HG03103 (cell line): ENCODE data around the gene PAQR4.

ENCODE experiments used
- ATAC-seq: cut with Tn5 transposase; IDR thresholded peaks from one replicate; pipeline ENCODE4 v1.9.1; 2021; ENCODE audit warnings: low read depth; ENCODE audit not compliant: unreplicated experiment

The PAQR4 gene

DNA sequence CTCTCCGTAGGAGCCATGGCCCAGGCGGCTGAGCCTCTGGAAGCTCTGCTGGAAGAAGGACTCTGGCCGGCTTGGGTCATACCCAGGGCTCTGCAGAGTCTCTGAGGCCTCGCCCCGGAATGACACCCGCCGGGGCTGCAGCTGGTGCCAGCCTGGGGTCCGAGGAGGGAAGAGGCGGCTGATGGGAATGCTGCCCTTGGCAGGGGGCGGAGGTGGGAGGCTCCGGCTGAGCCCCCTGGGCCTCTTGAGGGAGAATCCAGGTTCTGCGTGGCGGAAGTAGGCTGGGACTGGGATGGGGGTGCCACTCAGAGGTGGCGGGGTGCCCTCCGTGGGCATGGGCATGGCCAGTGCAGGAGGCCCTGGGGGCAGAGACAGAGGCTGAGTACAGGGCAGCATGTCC lies 7.5 kb downstream of the PAQR4 start:
- ATAC-seq: no peak

DNA sequence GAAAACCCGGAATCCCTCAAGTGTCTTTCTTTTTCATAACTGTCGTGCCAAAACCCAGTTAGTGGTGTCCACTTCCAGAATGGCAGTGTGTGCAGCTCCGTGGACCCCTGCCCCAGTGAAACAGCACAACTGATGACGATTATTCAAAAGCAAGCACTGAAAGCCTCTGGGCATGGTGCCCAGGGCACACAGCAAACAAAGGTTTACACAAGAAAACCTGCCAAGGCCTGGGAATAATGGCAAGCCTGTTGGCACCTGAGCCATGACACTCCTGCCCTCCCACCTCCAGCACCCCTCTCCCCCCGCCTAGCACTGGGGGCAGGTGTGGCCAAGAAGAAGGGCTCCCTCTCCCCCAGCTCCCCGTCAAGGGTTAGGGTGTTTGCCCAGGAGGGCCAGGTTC lies 8.3 kb downstream of the PAQR4 start:
- ATAC-seq: no peak

DNA sequence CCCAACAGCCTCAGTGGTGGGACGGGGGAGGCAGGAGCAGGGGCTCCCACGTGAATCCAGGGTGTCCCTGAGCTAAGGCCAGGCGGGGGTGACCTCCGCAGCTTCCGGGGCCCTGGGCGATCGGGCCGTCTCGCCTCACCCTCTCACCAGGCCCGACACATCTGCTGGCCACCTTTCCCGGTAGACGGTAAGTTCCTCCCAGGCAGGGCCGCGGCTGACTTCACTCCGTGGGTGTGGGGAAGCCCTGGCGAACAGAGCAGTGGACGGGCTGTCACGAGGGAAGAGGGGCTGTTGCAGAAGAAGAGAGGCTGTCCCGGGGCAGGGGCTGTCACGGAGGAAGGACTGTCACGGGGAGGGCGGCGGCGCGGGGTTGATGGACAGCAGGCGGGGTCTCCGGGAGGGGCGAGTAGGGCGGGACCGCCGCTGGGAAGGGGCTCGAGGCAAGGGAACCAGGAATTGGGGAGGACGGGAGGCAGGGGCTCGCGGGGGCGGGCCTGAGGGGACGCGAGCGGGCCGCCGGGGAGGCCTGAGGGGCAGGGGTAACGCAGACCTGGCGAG lies 10.6 kb downstream of the PAQR4 start:
- no peak for ATAC-seq

DNA sequence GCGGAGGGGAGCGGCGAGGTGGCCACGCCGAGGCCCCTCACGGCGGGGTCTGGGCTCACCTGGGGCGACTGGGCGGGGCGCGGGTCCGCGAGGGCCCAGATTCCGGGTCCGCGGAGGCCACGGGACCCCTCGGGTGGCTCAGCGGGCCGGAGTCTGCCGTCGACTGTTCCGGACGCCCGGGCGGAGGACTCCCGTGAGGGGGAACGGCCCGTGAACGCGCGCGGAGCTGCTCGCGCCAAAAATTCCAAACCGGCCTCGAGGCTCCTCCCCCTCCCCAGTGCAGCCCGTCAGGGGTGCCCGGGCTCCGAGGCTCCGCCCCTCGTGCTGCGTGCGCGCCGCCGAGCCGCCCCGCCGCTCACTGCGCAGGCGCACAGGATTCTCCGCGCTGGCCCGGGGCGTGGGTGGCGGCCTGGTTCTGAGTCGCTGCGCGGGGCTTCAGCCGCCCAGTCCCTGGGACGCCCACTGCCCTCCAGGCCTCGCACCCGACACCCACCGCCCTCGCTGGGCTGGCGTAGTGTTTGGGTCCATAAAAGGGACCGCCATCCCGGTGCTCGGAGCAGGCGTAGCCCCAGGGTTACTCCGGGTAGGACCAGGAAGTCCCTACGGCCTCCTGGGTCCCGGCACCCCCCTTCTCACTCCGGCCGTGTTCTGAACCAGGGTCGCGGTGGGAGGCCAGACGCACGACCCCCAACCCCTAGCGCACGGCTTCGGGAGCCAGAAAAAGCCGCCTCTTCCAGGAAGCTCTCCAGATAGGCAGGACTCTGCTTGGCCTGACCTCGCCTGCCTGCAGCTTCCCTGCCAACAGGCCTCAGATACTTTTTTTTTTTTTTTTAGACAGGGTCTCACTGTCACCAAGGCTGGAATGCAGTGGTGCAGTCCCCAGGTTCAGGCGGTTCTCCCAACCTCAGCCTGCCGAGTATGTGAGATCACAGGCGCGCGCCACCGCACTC lies 11.4 kb downstream of the PAQR4 start, which contains the start of gene PKMYT1:
TSS of gene PKMYT1 (minus strand) at position 220 of the 950 bp plus-strand sequence. CDS start 789 bp downstream, outside the sequence.
- ATAC-seq: peak; percentile 69

DNA sequence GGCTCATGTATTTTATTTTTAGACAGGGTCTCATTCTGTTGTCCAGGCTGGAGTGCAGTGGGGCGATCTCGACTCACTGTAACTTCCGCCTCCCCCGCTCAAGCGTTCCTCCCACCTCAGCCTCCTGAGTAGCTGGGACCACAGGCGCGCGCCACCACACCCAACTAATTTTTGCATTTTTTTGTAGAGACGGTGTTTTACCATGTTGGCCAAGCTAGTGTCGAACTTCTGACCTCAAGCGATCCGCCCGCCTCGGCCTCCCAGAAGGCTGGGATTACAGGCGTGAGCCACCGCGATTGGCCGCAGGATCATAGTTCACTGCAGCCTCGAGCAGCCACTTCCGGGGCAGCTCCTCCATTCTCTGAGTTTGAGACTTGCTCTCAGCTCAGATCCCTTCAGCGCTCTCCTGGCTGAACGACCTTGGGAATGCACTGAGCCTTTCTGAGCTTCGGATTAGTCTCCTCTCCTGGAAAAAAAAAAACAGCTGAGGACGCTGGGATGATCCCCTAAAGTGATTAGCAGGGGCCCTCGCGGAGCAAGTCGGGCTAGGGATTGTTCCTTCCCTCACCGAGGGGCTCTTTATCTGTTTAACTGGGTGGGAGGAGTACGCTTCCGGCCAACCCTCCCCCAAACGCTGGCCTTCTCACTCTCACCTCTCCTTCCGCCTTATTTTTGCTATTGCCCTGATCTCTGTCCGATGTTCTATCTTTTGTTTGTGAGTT lies 12.2 kb downstream of the PAQR4 start:
- ATAC-seq: no peak

DNA sequence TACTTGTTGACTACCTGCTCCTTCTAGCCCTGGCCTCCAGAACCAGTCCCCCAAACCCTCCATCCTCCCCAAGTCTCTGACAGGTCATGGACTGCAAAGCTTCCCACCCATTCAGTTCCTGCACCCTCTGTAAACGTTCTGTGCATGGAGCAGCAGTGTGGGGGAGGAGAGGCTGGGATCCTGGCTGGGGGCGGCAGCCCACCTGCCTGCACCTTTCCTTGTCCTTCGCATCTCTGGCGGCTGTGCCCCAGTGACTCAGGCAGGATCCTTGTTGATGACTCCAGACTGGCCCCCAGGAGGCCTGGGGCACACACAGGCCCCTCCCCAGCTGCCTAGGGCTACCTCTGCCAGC lies 12.7 kb downstream of the PAQR4 start:
- no peak for ATAC-seq

DNA sequence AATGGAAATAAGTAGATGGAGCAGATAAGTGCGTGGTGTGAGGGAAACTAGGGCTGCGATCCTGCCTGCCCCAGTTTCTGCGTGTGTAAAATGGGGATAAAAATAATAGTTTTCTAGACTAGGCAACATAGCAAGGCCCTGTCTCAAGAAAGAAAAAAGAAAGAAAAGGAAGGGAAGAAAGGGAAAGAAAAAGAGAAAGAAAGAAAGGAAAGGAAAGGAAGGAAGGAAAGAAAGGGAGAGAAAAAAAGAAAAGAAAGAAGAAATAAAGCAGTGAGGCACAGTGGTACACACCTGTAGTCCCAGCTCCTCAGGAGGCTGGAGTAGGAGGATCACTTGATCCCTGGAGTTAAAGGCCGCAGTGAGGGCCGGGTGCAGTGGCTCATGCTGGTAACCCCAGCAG lies 13.3 kb downstream of the PAQR4 start:
- ATAC-seq: no peak

DNA sequence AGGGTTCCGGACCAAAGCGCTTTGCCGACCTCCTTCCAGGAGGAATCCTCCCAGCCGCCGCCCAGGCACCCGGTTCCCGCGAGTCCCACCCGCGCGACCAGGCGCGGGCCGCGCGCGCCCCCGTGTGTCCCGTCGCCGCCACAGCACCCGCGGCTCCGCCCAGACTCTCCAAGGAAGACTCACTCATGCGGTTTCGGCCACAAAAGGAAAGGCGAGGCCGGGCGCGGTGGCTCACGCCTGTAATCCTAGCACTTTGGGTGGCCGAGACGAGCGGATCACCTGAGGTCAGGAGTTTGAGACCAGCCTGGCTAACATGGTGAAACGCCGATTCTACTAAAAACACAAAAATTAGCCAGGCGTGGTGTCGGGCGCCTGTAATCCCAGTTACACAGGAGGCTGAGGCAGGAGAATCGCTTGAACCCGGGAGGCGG lies 14.6 kb downstream of the PAQR4 start:
- ATAC-seq: no peak

DNA sequence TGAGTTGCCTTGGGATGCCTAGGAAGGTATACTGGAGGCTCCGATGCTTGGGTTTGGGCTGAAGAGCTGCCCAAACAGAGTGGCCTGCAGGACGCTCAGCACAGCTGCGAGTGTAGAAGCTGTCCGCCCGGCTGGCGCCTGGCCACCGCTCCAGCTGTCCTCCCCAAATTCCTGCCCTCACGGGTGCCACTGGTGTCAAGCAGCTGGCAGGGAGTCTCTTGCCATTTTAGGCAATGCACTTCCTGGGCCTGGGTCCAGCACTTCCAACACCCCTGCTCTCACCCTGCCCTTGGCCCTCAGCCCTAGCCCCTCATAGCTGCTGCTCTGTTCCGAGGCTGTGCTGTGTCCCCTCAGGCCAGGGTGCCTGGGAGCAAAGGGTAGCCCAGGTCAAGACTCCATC lies 16.3 kb downstream of the PAQR4 start:
- no peak for ATAC-seq

DNA sequence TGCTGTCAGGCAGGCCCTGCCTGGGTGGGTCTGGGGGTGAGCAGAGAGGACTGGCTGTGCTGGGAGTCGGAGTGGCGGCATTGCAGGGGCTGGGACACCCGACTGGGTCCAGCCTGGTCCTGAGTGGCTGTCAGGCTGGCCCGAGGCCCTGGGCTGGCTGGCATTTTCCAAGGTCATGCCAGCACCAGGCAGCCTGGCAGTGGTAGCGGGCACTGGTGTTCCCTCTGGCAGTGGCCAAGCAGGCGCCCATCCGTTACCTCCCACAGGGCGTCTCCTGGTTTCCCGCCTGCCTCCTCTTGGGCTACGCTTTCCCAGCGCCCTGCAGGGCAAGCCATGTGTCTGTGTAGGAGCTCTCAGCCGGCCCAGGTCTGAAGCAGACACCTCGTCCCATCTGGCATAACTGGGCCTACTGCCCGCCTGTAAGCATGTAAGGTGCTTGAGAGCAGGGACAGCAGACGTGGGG lies 16.8 kb downstream of the PAQR4 start:
- ATAC-seq: no peak

DNA sequence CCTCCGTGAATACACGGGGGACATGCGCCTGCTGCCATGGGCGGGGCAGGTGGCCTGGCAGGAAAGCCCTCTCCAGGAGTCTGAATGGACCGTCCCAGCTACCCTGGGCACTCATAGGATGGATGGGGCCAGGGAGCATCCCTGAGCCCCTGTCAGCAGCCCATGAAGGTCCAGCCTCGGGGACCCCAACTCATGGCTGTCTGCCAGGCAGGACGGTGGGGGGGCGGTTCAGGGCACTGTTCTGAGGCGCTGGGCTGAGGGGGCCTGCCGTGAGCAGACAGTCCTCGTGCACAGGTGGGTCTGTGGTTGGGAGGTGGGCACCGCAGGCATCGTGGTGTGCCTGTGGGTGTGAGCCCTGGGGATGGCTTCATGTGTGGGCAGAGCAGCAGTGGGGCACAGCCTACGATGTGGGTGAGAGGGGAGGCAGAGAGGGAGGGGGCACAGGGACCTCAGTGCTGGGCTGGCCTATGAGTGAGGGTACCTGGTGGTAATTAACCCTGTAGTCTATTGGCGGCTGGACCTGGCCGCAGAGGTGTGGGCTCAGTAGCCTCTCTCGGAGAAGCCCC lies 17.6 kb downstream of the PAQR4 start:
- no peak for ATAC-seq

DNA sequence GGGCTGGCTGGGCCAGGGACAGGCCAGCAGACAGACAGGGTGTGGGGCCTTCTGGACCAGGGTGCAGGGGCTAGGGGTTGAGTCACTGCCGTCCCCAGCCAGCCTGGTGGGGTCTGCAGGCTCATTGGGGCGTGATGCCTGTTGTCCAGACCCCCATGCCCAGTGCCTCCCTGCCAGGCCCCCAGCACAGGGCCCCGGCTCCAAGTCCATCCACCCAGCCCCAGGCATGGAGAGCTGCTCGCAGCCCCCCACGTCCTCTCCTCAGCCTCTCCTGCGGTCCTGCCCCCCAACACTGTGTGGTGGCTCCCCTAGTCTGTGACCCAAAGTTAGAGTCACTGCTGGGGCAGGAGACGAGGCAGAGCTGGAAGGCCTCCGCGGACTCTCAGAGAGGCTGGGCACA lies 18.1 kb downstream of the PAQR4 start:
- no peak for ATAC-seq

DNA sequence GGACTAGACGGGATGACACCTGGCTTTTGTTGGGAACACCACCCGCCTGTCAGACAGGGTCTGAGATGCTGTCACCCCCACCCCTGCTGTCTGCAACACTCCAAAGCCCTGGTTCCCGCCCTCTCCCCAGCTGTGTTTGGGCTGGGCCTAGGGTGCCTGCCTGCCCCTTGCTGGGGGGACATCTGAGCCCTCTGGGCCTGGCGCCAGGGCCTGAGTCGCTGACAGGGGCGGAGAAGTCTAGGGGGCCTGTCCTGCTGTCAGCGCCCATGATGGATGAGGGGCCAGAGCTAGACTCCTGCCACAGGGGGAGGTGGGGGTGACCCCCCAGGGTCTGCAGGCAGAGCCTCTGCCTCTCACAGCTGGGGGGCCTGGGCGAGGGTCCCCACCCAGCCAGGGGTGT lies 18.7 kb downstream of the PAQR4 start:
- ATAC-seq: no peak

DNA sequence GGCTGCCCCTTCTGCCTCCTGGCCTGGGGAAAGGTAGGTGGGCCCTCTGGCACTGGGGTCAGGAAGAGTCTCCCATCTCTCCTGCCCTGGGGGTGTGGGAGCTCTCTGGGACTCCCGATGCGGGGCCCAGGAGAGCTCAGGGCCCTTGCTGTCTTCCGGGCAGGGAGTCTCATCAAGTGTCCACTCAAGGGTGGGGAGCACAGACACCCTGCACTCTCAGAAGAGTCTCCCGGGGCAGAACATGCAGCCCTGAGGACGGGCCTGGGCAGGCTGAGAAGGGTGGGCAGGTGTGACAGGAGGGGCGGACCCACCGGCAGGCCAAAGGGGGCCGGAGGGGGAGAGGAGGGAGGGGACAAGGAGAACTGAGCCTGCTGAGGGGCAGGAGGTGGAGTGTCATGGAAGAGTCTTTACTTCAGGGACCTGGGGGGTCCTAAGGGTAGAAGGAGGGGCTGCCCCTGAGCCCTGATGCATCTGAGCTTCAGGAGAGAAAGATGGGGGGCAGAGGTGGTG lies 19.5 kb downstream of the PAQR4 start:
- no peak for ATAC-seq

DNA sequence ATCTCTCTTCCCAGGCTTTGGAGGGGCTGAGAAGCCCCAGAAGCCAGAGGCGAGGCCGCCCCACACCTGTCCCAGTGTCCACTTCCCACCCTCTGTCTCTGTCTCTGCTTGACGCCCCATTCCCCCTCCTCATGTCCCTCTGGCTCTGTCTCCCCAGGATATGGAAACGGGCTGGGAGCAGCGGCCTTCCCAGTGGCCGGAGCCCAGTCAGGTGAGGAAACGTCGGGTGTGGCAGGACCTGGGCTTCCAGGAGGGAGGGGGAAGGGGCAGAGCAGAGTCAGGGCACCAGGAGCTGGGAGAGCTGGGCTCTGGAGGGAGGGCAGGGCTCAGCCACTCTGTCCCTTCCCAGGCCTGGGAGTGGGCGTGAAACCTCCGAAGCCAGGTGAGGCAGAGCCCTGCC lies 21.7 kb downstream of the PAQR4 start:
- ATAC-seq: no peak

DNA sequence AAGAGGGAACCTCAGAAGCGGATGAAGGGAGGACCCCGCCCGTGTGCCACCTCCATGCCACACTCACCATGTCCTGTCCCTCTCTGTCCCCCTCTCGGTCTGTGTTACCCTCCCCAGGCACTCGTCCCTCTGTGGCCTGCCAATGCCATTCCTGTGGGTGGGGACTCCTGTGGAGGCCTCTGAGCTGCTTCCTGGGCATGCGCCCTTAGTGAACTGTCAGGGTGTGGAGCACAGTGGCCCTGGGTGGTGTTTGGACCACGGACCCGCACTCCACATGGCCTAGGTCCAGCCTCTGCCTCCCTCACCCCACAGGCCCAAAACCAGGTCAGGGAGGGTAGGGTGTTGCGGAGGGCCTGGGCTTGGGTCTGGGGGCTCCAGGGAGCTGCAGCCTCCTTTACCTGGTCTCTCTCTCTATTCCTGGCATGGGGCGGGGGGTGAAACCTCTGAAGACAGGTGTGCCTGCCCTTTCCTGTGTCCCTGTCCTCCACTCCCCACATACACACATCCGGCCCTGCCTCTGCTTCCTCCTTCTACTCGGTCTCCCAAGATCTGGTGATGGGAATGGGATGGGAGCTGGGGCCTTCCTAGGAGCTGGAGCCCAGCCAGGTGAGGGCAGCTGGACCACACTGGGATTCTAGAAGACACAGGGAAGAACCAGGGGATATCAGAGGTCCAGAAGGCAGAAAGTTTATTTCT lies 22.6 kb downstream of the PAQR4 start:
- no peak for ATAC-seq

DNA sequence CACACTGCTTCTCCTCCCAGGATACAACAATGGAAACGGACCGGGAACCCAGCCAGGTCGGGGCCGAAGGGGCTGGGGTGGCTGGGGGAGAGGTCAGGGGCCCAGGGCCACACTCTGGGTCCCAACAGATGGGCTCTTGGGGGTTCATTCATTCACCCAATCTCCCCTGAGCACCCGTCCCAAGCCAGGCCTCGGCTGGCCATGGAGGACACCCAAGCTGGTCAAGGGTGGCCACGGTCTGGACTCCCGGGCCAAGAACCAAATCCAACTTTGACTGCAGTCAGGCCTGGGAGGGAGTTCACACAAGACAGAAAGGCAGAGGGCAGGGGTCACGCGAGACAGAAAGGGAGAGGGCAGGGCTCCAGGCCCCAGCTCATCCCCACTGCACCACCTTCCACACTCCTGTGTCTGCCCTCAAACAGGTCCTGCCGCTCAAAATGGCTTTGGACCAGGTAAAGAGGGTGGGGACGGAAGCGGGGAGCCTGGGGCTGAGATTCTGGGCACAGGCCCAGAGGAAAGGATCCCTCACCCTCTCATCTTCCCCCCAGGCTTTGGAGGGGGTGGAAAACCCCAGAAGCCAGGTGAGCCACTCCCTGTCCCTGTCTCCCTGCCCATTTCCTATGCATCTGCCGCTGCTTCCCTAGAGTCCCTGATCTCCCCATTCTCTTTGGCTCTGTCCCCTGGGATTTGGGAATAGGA lies 23.4 kb downstream of the PAQR4 start:
- no peak for ATAC-seq

DNA sequence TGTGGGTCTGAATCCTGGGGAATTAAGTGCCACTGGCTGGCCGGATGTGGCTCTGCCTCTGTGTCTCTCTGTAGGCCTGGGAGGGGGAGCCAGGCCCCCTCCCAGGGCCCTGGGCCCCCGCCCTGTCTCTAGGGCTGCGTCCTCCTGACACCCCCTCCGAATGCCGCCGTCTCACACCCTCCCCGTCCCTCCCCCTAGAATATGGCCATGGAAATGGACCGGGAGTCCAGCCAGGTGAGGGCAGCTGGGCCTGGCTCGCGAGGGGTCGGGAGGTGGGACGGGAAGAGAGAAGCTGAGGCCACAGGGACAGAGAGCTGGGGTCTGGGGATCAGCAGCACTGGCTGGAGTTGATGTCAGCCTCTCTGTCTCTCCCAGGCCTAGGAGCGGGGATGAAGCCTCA lies 27.1 kb downstream of the PAQR4 start:
- no peak for ATAC-seq

DNA sequence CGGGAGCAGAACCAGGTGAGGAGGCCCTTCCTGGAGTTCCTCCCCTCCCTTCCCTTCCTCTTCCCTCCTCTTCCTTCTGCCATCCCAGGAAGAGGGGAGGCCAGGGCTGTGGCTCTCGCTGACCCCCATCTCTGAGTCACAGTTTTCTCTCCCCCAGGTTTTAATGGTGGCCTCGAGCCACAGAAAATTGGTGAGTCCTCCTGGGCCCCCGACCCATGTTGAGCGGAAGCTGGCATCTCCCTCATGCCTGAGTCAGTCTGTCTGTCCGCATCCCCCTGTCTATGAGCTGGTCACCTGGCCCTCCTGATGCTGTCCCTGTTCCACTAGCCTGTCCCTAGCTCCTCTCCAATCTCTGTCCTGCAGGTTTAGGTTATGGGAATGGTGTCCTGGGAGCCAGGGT lies 30.8 kb downstream of the PAQR4 start:
- ATAC-seq: no peak

DNA sequence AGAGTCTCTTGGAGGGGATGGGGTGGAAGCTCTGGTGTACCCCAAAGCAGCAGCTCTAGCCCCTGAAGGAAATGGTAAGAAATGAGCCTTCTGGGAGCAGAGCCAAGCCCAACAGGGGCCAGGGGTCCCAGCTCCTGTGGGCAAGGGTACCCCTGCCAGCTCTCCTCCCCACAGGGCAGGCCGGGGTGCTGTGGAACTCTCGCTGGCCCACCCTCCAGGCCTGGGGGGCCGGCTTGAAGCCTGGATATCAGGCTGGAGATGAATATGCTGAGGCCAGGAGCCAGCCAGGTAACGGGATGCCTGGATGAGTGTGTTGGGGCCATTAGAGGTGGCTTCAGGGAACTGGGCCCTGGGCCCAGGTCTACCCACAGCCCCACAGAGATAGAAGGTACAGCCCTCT lies 31.4 kb downstream of the PAQR4 start:
- ATAC-seq: no peak
